ENCODE measurements around the gene CDC42BPA.

GRCh38 chr1:227192163-227192562 is 126.1 kb downstream of the CDC42BPA start:
- TF ChIP-seq, protein P1, sequence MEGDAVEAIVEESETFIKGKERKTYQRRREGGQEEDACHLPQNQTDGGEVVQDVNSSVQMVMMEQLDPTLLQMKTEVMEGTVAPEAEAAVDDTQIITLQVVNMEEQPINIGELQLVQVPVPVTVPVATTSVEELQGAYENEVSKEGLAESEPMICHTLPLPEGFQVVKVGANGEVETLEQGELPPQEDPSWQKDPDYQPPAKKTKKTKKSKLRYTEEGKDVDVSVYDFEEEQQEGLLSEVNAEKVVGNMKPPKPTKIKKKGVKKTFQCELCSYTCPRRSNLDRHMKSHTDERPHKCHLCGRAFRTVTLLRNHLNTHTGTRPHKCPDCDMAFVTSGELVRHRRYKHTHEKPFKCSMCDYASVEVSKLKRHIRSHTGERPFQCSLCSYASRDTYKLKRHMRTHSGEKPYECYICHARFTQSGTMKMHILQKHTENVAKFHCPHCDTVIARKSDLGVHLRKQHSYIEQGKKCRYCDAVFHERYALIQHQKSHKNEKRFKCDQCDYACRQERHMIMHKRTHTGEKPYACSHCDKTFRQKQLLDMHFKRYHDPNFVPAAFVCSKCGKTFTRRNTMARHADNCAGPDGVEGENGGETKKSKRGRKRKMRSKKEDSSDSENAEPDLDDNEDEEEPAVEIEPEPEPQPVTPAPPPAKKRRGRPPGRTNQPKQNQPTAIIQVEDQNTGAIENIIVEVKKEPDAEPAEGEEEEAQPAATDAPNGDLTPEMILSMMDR (conservative IDR thresholded peaks at IDR 0.05 in 1 of 2, IDR thresholded peaks at IDR 0.05 in 1 of 2; ENCODE audit: low read depth in 1 of 2, low read length in 2 of 2): no peak
- no peak for TF ChIP-seq EZH2 (IDR thresholded peaks at IDR 0.05; ENCODE audit: low read length, missing control alignments)
